ENCODE results near the gene SLC35G3. TPM values are rescaled to one million over a fixed set of nuclear protein-coding genes. Genes with fewer than 3 reads are reported as not detected.

The SLC35G3 gene
- polyA plus RNA-seq, 1 donor from 2014 or later, result not detected

- Histone ChIP-seq H3K36me3 (ENCODE audit: insufficient read depth, low read length) (no peaks in the 10 kb centered on the region), H3K4me3 (ENCODE audit: low read length) (no peak overlapping the region), H3F3A (ENCODE audit: insufficient read depth, low read length, poor library complexity, severe bottlenecking) (no peaks in the 10 kb centered on the region), H2AFZ (ENCODE audit: low read depth, low read length) (no peak overlapping the region), H3K27ac (ENCODE audit: low read length) (no peak overlapping the region), H3K9me3 (ENCODE audit: low read length) (no peaks in the 10 kb centered on the region), H3K9ac (ENCODE audit: low read length) (no peak overlapping the region), H3K27me3 (ENCODE audit: insufficient read depth, low read depth, low read length) (no peaks in the 10 kb centered on the region), H3K4me2 (ENCODE audit: low read length) (no peak overlapping the region), H3K9me2 (ENCODE audit: insufficient read depth, low read length) (no peaks in the 10 kb centered on the region), H4K20me1 (ENCODE audit: insufficient read depth) (no peaks in the 10 kb centered on the region), H3K79me2 (replicated peaks; ENCODE audit: insufficient read depth, low read length) (peaks cover 5% of the 10 kb centered on the region)
- no peak for TF ChIP-seq MXI1 (conservative IDR thresholded peaks at IDR 0.05; ENCODE audit: poor library complexity, severe bottlenecking)
- no peak for TF ChIP-seq EP300 (conservative IDR thresholded peaks at IDR 0.05; ENCODE audit: poor library complexity, severe bottlenecking)
- no peak for TF ChIP-seq TAF1 (IDR thresholded peaks at IDR 0.05; ENCODE audit: low read depth)
- no peak for TF ChIP-seq EZH2 (IDR thresholded peaks at IDR 0.05; ENCODE audit: borderline replicate concordance, insufficient read depth, low read length, poor library complexity, severe bottlenecking)
- TF ChIP-seq SMC3 (conservative IDR thresholded peaks at IDR 0.05; ENCODE audit: poor library complexity), result no peak
- TF ChIP-seq CTCF (IDR thresholded peaks at IDR 0.05; ENCODE audit: poor library complexity, severe bottlenecking), result no peak
- TF ChIP-seq RAD21 (conservative IDR thresholded peaks at IDR 0.05), result no peak
- TF ChIP-seq POLR2AphosphoS5 (IDR thresholded peaks at IDR 0.05), result no peak
- TF ChIP-seq REST (IDR thresholded peaks at IDR 0.05; ENCODE audit: borderline replicate concordance), result no peak
Observed at GRCh38 chr17:35146214-35146833, 47.9 kb downstream of the SLC35G3 start.

GRCh38 chr17:35144840-35145239 is 49.4 kb downstream of the SLC35G3 start:
- H3K27me3 ChIP-seq (ENCODE audit: insufficient read depth, low read depth, low read length), result no peaks in the 10 kb centered on the region
- H3K9me2 ChIP-seq (ENCODE audit: insufficient read depth, low read length), result no peaks in the 10 kb centered on the region
- peaks cover 10% of the 10 kb centered on the region for H3K79me2 ChIP-seq (replicated peaks; ENCODE audit: insufficient read depth, low read length)
- H3K9me3 ChIP-seq (ENCODE audit: low read length), result no peaks in the 10 kb centered on the region
- no peaks in the 10 kb centered on the region for H3K36me3 ChIP-seq (ENCODE audit: insufficient read depth, low read length)
- no peak overlapping the region for H3K9ac ChIP-seq (ENCODE audit: low read length)
- no peak overlapping the region for H2AFZ ChIP-seq (ENCODE audit: low read depth, low read length)
- TF ChIP-seq SMC3 (conservative IDR thresholded peaks at IDR 0.05; ENCODE audit: poor library complexity) (no peak), MXI1 (conservative IDR thresholded peaks at IDR 0.05; ENCODE audit: poor library complexity, severe bottlenecking) (no peak), EP300 (conservative IDR thresholded peaks at IDR 0.05; ENCODE audit: poor library complexity, severe bottlenecking) (no peak), TAF1 (IDR thresholded peaks at IDR 0.05; ENCODE audit: low read depth) (no peak), REST (IDR thresholded peaks at IDR 0.05; ENCODE audit: borderline replicate concordance) (no peak), POLR2AphosphoS5 (IDR thresholded peaks at IDR 0.05) (no peak), RAD21 (conservative IDR thresholded peaks at IDR 0.05) (no peak), CTCF (IDR thresholded peaks at IDR 0.05; ENCODE audit: poor library complexity, severe bottlenecking) (no peak), EZH2 (IDR thresholded peaks at IDR 0.05; ENCODE audit: borderline replicate concordance, insufficient read depth, low read length, poor library complexity, severe bottlenecking) (no peak)
- H3K4me3 ChIP-seq (ENCODE audit: low read length), result no peak overlapping the region
- no peaks in the 10 kb centered on the region for H4K20me1 ChIP-seq (ENCODE audit: insufficient read depth)
- H3F3A ChIP-seq (ENCODE audit: insufficient read depth, low read length, poor library complexity, severe bottlenecking), result no peaks in the 10 kb centered on the region
- no peak overlapping the region for H3K27ac ChIP-seq (ENCODE audit: low read length)
- no peak overlapping the region for H3K4me2 ChIP-seq (ENCODE audit: low read length)

All from neural cell (in vitro differentiated cells).